GM12891 (cell line): ENCODE data around the gene EYS.

Source experiments
- POLR2AphosphoS5 ChIP-seq: IDR thresholded peaks from 2 replicates; pipeline ENCODE4 v1.6.1; 2011; ENCODE audit warnings: low read depth, low read length, control low read depth
- SPI1 ChIP-seq: IDR thresholded peaks from 2 replicates; pipeline ENCODE4 v1.6.1; 2011; ENCODE audit warnings: low read depth, low read length, control low read depth

DNA sequence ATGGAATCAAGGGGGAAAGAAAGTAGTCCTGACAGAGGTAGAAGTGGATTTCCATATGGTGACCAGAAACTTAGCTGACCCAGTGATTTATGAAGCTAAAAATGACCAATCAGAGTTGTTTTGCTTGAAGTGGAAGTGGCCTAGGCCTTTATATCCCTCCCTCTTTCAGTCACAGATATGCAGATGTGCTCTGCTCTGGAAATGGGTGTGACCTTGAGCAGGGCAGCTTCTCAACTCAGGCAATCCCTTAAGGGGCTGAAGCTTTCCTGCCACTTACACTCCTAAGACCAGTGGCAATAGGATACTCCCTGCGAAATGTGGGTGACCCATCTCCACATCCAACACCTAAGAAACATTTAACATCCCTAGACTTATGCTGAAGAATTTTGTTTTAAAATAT lies 256.6 kb downstream of the EYS start:
- TF ChIP-seq POLR2AphosphoS5 (no peak), SPI1 (no peak)
